HG03039 (cell line): Measurements from ENCODE around the gene CLMP.

ENCODE experiments used
- ATAC-seq: cut with Tn5 transposase; IDR thresholded peaks from one replicate; pipeline ENCODE4 v1.9.1; 2021; ENCODE audit warnings: mild to moderate bottlenecking, moderate library complexity; ENCODE audit not compliant: unreplicated experiment

Gene CLMP

DNA sequence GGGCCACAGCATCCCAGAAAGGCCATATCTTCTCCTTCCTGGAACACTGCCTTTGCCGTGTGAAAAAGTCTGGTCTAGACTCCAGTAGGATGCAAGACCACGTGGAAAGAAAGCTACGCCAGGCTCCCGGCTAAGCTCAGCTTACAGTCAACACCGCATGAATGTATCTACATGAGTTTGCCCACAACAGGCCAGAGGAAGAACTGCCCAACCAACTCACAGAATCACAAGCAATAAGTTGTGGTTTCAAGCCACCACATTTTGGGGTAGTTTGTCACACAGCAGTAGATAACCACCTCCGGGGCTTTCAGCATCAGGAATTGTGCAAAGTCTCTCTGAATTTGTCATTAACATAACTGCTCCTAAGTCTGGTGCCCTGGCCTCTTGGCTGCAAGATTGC lies 160.5 kb downstream of the CLMP start:
- no peak for ATAC-seq

DNA sequence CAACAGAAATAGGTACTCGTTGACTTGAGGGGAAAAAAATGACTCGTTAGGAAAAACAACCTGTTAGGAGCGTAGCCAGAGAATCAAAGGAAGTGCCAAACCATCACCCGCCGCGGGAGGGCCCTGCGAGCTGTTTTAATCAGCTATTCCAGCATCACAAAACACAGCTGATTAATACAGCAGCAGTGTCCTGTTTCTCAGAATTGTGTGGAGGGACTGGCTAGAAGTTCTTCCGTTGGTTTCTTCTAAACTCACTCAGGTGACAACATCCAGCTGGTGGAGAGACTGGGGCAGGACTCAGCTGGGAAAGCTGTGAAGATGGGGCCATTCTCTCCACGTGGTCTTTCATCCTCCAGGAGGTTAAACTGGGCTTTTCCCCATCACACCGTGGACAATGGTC lies 161.2 kb downstream of the CLMP start:
- no peak for ATAC-seq

DNA sequence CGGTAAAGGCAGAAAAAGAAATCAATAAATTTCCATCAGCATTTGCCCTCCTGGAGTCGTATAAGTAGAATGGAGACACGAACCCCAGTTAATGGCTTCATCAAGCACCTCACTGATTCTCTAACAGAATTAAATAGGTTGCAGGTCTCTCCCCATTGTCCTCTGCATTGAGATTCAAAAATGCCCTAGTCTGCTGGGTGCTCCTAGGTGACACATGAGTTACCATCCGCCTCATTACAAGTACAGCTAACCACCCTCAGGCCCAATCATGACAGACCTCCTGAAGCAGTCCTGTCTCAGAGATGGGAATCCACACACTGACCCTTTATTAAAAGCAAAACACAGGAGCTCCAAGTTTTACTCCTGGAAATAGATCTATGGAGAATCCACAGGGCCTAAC lies 164.5 kb downstream of the CLMP start:
- no peak for ATAC-seq

DNA sequence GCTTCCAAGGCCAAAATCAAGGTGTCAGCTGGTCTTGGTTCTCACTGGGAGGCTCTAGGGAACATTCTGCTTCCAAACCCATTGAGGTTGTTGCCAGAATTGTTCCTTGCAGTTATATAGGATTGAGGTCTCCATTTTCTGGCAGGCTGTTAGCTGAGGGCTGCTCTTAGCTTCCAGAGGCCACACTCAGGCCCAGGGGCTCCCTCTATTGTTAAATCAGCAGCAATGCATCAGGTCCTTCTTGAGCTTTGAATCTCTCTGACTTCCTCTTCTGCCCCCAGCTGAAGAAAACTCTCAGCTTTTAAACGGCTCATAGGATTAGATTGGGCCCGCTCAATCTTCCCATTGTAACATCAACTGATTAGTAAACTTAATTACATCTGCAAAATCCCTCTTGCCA lies 174.1 kb downstream of the CLMP start:
- ATAC-seq, result no peak
